Measurements from ENCODE around the gene SGO2. TPM values are rescaled to one million over a fixed set of nuclear protein-coding genes. Genes with fewer than 3 reads are reported as not detected.
A peak's percentile ranks its signal among the peaks of the same experiment; 100 is the strongest.

SGO2 gene
- total and polyA plus RNA-seq, 2 of the 13 experiments (the other 11 are each of a cell fraction or from before 2014, with no cell fraction given) = 5.1 to 16.2 TPM

GRCh38 chr2:200509612-200510433 is 16.2 kb upstream of the SGO2 start, which contains the start of gene KCTD18 (continued):
- TF ChIP-seq DMAP1 (CRISPR knock-in tag; IDR thresholded peaks at IDR 0.05) (peak; percentile 73), ZNF639 (CRISPR knock-in tag; conservative IDR thresholded peaks at IDR 0.05) (peak; percentile 80; the same call in 1 of the 2 replicates), ZNF274 (CRISPR knock-in tag; IDR thresholded peaks at IDR 0.05) (peak; percentile 70), FOXC1 (CRISPR knock-in tag; IDR thresholded peaks at IDR 0.05; ENCODE audit: borderline replicate concordance) (peak; percentile 95), ZNF382 (CRISPR knock-in tag; IDR thresholded peaks at IDR 0.05; ENCODE audit: borderline replicate concordance) (no peak), UBTF (CRISPR knock-in tag; IDR thresholded peaks at IDR 0.05) (peak; percentile 94), HNRNPUL1 (IDR thresholded peaks at IDR 0.05; ENCODE audit: low read depth, low read length) (no peak), ZFY (CRISPR knock-in tag; IDR thresholded peaks at IDR 0.05) (peak; percentile 96), NAIF1 (CRISPR knock-in tag; IDR thresholded peaks at IDR 0.05; ENCODE audit: borderline replicate concordance) (0 out of 2 replicates have a peak, but pooled peaks have one; percentile 14), RARG (CRISPR knock-in tag; IDR thresholded peaks at IDR 0.05; ENCODE audit: low read depth) (no peak), HOXA7 (CRISPR knock-in tag; IDR thresholded peaks at IDR 0.05) (no peak), ZNF383 (CRISPR knock-in tag; IDR thresholded peaks at IDR 0.05; ENCODE audit: borderline replicate concordance) (no peak), ZNF282 (IDR thresholded peaks at IDR 0.05; ENCODE audit: partially characterized antibody) (no peak), SALL1 (CRISPR knock-in tag; IDR thresholded peaks at IDR 0.05) (peak; percentile 98), ZBTB43 (CRISPR knock-in tag; conservative IDR thresholded peaks at IDR 0.05) (peak; percentile 52; the same call in 1 of the 2 replicates), MLXIP (CRISPR knock-in tag; IDR thresholded peaks at IDR 0.05; ENCODE audit: borderline replicate concordance) (0 out of 2 replicates have a peak, but pooled peaks have one; percentile 27), SP5 (CRISPR knock-in tag; IDR thresholded peaks at IDR 0.05; ENCODE audit: borderline replicate concordance, low read depth) (peak; percentile 68), TEAD2 (CRISPR knock-in tag; IDR thresholded peaks at IDR 0.05) (no peak), BATF2 (CRISPR knock-in tag; IDR thresholded peaks at IDR 0.05) (peak; percentile 61; the same call in 1 of the 2 replicates), RFX3 (CRISPR knock-in tag; IDR thresholded peaks at IDR 0.05) (no peak)

Measured in HepG2 (cell line).